ENCODE results near the gene OSBPL3.

DNA sequence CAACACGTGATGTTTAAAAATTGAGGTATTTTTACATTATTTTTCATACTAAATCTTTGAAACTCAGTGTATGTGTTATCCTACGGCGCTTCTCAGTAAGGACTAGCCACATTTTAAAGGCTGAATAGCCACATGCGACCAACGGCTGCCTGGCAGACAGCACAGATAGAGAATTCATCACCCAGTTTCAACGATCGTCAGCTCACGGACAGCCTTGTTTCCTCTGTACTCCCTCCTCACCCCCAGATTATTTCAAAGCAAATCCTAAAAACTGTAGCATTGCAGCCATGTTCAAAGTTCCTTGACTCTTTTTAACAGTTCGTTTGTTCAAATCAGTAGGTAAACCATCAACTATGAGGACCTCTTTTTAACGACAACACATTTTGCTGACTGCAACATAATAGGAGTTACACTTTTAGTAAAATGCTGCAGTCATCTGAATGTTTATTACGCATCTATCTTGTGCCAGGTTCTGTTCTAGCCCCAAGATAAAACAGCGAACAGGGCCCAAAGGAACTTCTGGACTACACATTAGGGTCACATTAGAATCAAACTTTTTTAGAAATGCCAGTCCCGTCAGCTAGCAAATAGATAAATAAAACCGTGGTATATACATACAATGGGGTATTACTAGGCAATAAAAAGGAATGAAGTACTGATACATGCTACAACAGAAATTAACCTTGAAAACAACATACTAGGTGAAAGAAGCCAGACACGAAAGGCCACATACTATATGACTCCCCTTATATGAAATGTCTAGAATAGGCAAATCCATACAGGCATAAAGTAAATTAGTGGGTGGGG is 5.7 kb downstream of the OSBPL3 start:
- TF ChIP-seq, protein P1, sequence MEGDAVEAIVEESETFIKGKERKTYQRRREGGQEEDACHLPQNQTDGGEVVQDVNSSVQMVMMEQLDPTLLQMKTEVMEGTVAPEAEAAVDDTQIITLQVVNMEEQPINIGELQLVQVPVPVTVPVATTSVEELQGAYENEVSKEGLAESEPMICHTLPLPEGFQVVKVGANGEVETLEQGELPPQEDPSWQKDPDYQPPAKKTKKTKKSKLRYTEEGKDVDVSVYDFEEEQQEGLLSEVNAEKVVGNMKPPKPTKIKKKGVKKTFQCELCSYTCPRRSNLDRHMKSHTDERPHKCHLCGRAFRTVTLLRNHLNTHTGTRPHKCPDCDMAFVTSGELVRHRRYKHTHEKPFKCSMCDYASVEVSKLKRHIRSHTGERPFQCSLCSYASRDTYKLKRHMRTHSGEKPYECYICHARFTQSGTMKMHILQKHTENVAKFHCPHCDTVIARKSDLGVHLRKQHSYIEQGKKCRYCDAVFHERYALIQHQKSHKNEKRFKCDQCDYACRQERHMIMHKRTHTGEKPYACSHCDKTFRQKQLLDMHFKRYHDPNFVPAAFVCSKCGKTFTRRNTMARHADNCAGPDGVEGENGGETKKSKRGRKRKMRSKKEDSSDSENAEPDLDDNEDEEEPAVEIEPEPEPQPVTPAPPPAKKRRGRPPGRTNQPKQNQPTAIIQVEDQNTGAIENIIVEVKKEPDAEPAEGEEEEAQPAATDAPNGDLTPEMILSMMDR (IDR thresholded peaks at IDR 0.05) = no peak
- TF ChIP-seq POLR2A (IDR thresholded peaks at IDR 0.05) = no peak
